Measurements from ENCODE around the gene TTC23. TPM values are rescaled to one million over a fixed set of nuclear protein-coding genes. Genes with fewer than 3 reads are reported as not detected.

Gene TTC23
- total RNA-seq, 2 donors from 2014 or later, result 14.1 to 19.3 TPM

DNA sequence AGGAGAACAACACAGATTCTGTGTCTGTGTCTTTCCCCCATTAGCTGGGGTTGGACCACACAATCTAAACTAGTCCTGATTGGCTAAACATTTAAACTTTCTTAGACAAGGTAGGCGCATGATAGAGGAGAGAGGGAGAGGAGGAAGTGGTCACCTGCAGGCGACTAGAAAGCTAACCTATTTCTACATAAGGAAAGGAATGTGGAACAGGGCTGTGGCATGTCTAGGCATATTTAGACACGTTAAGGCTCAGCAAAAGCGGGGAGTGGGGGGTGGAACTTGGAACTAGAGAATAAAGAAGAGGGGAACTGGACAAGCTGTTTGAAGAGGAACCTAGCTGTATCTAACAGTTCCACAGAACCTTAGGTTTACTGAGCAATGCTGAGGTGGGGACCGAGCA lies 14.7 kb upstream of the TTC23 start:
- Histone ChIP-seq H3K36me3 (no peaks in the 10 kb centered on the region), H3K4me1 (no peaks in the 10 kb centered on the region), H3K27ac (no peak overlapping the region), H3K27me3 (no peaks in the 10 kb centered on the region), H3K9ac (ENCODE audit: low read depth in 2 of 2, low read length in 2 of 2) (no peak overlapping the region), H3K4me3 (no peak overlapping the region), H3K9me3 (no peaks in the 10 kb centered on the region)
- intact Hi-C loops (cut with DNase I), result no loop called here
- no peak for DNase-seq
- TF ChIP-seq, protein P1, sequence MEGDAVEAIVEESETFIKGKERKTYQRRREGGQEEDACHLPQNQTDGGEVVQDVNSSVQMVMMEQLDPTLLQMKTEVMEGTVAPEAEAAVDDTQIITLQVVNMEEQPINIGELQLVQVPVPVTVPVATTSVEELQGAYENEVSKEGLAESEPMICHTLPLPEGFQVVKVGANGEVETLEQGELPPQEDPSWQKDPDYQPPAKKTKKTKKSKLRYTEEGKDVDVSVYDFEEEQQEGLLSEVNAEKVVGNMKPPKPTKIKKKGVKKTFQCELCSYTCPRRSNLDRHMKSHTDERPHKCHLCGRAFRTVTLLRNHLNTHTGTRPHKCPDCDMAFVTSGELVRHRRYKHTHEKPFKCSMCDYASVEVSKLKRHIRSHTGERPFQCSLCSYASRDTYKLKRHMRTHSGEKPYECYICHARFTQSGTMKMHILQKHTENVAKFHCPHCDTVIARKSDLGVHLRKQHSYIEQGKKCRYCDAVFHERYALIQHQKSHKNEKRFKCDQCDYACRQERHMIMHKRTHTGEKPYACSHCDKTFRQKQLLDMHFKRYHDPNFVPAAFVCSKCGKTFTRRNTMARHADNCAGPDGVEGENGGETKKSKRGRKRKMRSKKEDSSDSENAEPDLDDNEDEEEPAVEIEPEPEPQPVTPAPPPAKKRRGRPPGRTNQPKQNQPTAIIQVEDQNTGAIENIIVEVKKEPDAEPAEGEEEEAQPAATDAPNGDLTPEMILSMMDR (IDR thresholded peaks at IDR 0.05), result no peak

DNA sequence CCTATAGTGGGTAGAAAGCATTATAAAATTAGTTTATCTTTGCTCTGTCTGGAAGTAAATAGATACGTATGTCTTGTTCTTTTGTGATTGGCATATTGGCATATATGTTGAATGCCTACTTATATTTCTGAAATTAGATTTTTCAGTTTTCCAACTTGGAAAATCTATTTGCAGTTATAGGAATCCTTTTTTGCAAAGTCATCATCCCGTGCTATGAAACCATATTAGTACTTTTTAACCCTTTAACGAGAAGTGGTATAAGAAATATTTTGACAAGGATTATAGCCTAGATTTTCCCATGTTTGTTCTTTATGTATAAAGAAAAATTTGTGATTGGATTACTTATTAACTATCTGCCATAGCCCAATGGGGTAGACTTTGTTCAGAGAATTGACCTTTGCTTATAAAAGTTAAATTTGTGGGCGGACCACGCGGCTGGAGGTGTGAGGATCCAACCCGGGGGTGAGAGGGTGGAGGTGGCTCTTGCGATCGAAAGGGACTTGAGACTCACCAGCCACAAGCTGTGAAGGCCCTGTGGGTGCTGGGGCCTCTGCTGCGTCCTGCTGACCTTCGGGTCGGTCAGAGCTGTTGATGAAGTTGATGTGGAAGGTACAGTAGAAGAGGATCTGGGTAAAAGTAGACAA lies 7.8 kb upstream of the TTC23 start:
- H3K27ac ChIP-seq, result no peak overlapping the region
- peak; percentile 44 for DNase-seq

DNA sequence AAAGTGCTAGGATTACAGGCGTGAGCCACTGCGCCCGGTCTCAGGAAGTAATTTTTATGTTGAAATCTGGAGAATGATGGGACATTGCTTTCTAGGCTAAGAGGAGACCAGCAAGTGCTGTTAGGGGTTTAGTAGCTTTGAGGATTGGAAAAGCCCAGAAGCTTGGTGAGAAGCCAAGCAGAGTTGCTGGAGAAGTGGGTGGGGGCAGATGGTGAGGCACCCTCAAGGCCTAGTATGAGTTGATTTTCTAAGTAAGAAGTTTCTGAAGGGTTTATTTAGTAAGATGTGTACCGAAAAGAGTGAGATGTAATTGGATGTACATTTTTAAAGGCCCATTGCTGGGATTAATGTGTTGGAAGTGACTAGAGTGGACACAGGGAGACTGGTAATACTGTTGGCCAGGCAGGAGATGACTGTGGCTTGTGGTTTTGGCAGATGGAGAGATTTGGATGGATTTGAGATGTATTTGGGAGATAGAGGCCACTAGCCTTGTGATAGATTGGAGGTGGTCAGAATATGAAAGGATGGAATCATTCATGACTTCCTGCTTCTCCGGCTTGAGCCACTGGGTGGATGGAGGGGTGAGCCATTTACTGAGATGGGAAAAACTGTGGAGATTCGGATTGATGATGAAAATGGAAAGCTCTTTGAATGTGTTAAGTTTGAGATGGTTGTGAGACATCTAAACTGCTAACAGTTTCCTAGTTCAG lies 4.2 kb upstream of the TTC23 start:
- no peaks in the 10 kb centered on the region for H3K9me3 ChIP-seq
- intact Hi-C loops (cut with DNase I), result no loop called here

More for the DNA sequence above, 7.8 kb upstream of the TTC23 start:
- Histone ChIP-seq H3K36me3 (no peaks in the 10 kb centered on the region), H3K9ac (ENCODE audit: low read depth in 2 of 2, low read length in 2 of 2) (no peak overlapping the region), H3K9me3 (no peaks in the 10 kb centered on the region), H3K4me1 (no peaks in the 10 kb centered on the region), H3K27me3 (no peaks in the 10 kb centered on the region), H3K4me3 (no peak overlapping the region)
- intact Hi-C loops (cut with DNase I), result no loop called here
- TF ChIP-seq, protein P1 (IDR thresholded peaks at IDR 0.05), result no peak

DNA sequence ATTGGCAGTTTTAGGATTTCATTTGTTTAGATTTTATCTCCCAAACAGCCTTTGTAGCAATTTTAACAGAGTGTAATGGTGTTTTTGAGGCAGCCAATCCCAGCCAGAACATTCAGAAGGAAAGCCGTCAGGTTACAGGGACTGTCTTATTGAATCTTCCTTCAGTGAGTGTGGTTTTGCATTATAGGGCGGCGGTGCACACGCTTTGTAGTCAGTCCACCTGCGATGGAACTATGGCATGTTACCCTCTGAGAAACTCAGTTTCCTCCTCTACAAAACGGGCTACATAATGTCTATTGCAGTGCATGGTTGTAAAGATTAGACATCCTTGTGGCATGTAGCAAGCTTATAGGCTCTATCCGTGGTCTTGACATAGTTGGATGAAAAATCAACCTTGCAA lies 2.9 kb upstream of the TTC23 start:
- no peaks in the 10 kb centered on the region for H3K36me3 ChIP-seq
- TF ChIP-seq, protein P1 (IDR thresholded peaks at IDR 0.05), result no peak
- no peaks in the 10 kb centered on the region for H3K27me3 ChIP-seq
- H3K9me3 ChIP-seq, result no peaks in the 10 kb centered on the region
- intact Hi-C loops (cut with DNase I), result no loop called here
- peak; percentile 44 for DNase-seq
- H3K4me1 ChIP-seq, result no peaks in the 10 kb centered on the region
- H3K27ac ChIP-seq, result no peak overlapping the region
- H3K4me3 ChIP-seq, result peak overlapping the region; percentile 75
- H3K9ac ChIP-seq (ENCODE audit: low read depth in 2 of 2, low read length in 2 of 2), result peak overlapping the region in 1 of 2 donors; percentile 77

More for the DNA sequence above, 4.2 kb upstream of the TTC23 start:
- Histone ChIP-seq H3K27me3 (no peaks in the 10 kb centered on the region), H3K9ac (ENCODE audit: low read depth in 2 of 2, low read length in 2 of 2) (no peak overlapping the region), H3K36me3 (no peaks in the 10 kb centered on the region), H3K27ac (no peak overlapping the region), H3K4me1 (no peaks in the 10 kb centered on the region), H3K4me3 (no peak overlapping the region)
- TF ChIP-seq, protein P1 (IDR thresholded peaks at IDR 0.05), result no peak
- no peak for DNase-seq

DNA sequence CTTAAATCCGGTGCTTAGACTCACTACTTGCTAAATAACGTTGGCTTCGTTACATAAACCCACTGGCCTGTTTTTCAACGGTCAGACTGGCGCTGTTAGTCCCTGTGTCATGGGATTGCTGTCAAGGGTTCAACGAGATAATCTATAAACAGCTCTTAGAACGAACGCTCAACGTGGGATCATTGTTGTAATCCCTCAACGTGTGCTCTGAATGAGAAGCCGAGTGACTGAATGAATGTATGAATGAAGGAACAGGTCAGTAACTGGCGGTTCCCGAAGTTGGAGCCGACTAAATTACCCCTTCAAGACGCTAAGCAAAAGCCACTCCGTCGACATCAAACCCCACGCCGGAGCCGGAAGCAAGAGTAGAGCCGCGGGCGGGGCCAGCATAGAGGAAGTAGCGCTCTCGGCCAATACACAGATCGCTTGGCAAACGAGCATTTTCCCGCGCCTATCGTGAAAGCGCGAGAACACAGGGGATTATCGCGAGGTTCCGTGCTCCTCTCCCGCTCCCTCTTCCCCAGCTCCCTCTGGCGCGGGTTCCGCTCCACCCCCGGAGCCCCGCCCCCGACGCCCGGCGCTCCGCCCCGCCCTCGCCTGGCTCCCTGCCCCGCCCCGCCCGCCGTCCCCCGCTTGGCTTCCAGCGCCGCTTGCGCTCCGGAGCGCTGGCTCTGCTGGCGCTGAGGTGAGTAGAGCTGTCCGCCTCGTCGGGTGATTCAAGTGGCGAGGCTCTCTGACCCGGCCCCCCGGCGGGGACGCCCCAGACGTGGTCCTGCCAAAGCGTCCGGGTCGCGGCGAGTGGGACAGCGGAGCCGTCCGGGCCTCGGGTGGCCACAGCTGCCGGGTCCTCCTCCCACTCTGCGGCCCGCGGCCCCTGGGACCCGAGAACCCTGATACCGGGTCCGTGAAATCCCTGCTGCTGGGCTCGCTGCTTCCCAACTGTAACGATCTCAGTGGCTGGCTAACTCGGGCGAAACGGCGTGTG lies 1.8 kb upstream of the TTC23 start, which contains the start of gene LRRC28:
Gene LRRC28 (plus strand): TSS at position 625 of the 985 bp plus-strand sequence. CDS start 4,477 bp downstream, outside the sequence.
- peak within 1 kb of the TSS; percentile 75 for H3K4me3 ChIP-seq
- no peaks in the 10 kb centered on the region for H3K9me3 ChIP-seq
- no peaks in the 10 kb centered on the region for H3K4me1 ChIP-seq
- DNase-seq, result peak; percentile 99
- intact Hi-C loops (cut with DNase I), result no loop called here
- H3K36me3 ChIP-seq, result no peaks in the 10 kb centered on the region
- TF ChIP-seq, protein P1 (IDR thresholded peaks at IDR 0.05), result no peak
- peak within 1 kb of the TSS; percentile 96 for H3K27ac ChIP-seq
- H3K9ac ChIP-seq (ENCODE audit: low read depth in 2 of 2, low read length in 2 of 2), result peak within 1 kb of the TSS; percentile 73 to 99
- no peaks in the 10 kb centered on the region for H3K27me3 ChIP-seq

All from colonic mucosa (tissue), 4 donors.